Spleen (tissue), 13 donors: ENCODE results near the gene RLIM. TPM values are rescaled to one million over a fixed set of nuclear protein-coding genes. Genes with fewer than 3 reads are reported as not detected.
"Not testable (repeated sequence)": the region's sequence is repeated elsewhere in the genome, so short reads cannot be mapped to it uniquely, and the experiment has no call there.

Experiments
- DNase-seq: peaks from one replicate; pipeline ENCODE4 v3.0.0-alpha.2; 2020
- H3K27ac ChIP-seq, 8 donors: fragments of 200-600 bp; sonication (generic) in 7 of 8; 1 replicate in 4 of 8; 2 replicates in 4 of 8; pipeline versions ENCODE4 v1.5.0 to v1.8.0; 2016 to 2021; ENCODE audit warnings: inconsistent platforms in 4 of 8, mild to moderate bottlenecking in 4 of 8, moderate library complexity in 1 of 8
- H3K27me3 ChIP-seq, 7 donors: fragments of 200-600 bp; sonication (generic) in 6 of 7; replicated peaks in 1 of 7; 1 replicate in 4 of 7; 2 replicates in 3 of 7; pipeline versions ENCODE4 v1.5.0 to v1.8.0; 2016 to 2021; ENCODE audit warnings: inconsistent platforms in 3 of 7, mild to moderate bottlenecking in 1 of 7
- H3K36me3 ChIP-seq, 6 donors: fragments of 200-600 bp; sonication (generic) in 5 of 6; 1 replicate in 4 of 6; 2 replicates in 2 of 6; pipeline versions ENCODE4 v1.5.0 to v1.8.0; 2016 to 2021; ENCODE audit warnings: inconsistent platforms in 2 of 6
- H3K4me1 ChIP-seq, 6 donors: fragments of 200-600 bp; sonication (generic) in 5 of 6; 1 replicate in 3 of 6; 2 replicates in 3 of 6; pipeline versions ENCODE4 v1.5.0 to v1.8.0; 2016 to 2021; ENCODE audit warnings: inconsistent platforms in 3 of 6
- H3K4me3 ChIP-seq, 8 donors: fragments of 200-600 bp; sonication (generic) in 7 of 8; 1 replicate in 4 of 8; 2 replicates in 4 of 8; pipeline versions ENCODE4 v1.5.0 to v1.8.0; 2016 to 2021; ENCODE audit warnings: inconsistent platforms in 4 of 8, mild to moderate bottlenecking in 4 of 8, moderate library complexity in 2 of 8
- H3K9me3 ChIP-seq, 8 donors: fragments of 200-600 bp; sonication (generic) in 7 of 8; 1 replicate in 4 of 8; 2 replicates in 4 of 8; pipeline versions ENCODE4 v1.5.0 to v1.8.0; 2016 to 2021; ENCODE audit warnings: inconsistent platforms in 4 of 8
- CTCF ChIP-seq, 11 experiments: fragments of 200-600 bp in 7 of 11; fragments of 450-650 bp in 4 of 11; sonication (generic) in 4 of 11; IDR thresholded peaks in 8 of 11; conservative IDR thresholded peaks in 3 of 11; 1 replicate in 7 of 11; 2 replicates in 4 of 11; pipeline versions ENCODE4 v1.4.0 to v1.8.0; 2016 to 2021; ENCODE audit warnings: antibody characterized with exemption in 11 of 11, inconsistent platforms in 4 of 11, mild to moderate bottlenecking in 1 of 11
- POLR2A ChIP-seq, 3 donors: fragments of 450-650 bp; IDR thresholded peaks; one replicate each; pipeline ENCODE4 v1.5.1; 2017; ENCODE audit warnings: antibody characterized with exemption in 3 of 3, mild to moderate bottlenecking in 1 of 3
- POLR2AphosphoS5 ChIP-seq, 3 donors: sonication (generic); formaldehyde crosslinking; IDR thresholded peaks; one replicate each; pipeline ENCODE4 v1.5.1; 2017; ENCODE audit warnings: antibody characterized with exemption in 3 of 3
- WGBS, 5 donors: extraction: QIAGEN DNeasy Blood & Tissue Kit in 3 of 5; methylation state at CpG; one replicate each; pipeline versions ENCODE4 v1.1.5 to v1.1.7; 2013 to 2018; 5-methylcytosine and 5-hydroxymethylcytosine counted together
- intact Hi-C: fragments of 100-400 bp; cut with DNase I; formaldehyde crosslinking; loops from one replicate; pipeline ENCODE4 v1.15.0; 2023; ENCODE audit warnings: low total_unique reads
- long read RNA-seq, 2 donors: transcript quantifications; one replicate each; lab custom pipeline, GENCODE V29; 2026
- polyA plus RNA-seq, 3 donors: library from polyadenylated mRNA; stranded (reverse); fragments of 200-250 nt; gene quantifications; one replicate each; pipeline ENCODE4 v1.2.1, GENCODE V29; 2013
- total RNA-seq, 7 donors: library from RNA; depleted of rRNA in 3 of 7; stranded (reverse); fragments of >200 nt in 3 of 7; fragmentation: NEBNext Ultra II Directional in 4 of 7; extraction: Animal tissue kit (Norgen Biotek cat#: 25700) in 4 of 7; gene quantifications; one replicate each; pipeline versions ENCODE4 v1.1.0 to v1.2.1, GENCODE V29; 2016 to 2021
- donor health status: healthy with polysubstance abuse.
- donor health status: DM: no; HTN: no; CAD: no; lungs with moderate emphysema.
- donor health status: DM: no; HTN: no; CAD: no.
- donor health status: Bipolar disorder and iron deficiency.
- donor health status: healthy.
- donor health status: DM: no; HTN: no; CAD: no.
- donor health status: DM: yes; HTN: yes; CAD: no.

RLIM gene
- total RNA-seq (10 to 100 TPM; 34.7 to 45.6 (median 40.9) TPM), polyA plus RNA-seq (1 to 10 TPM; 5.1 to 7.8 (median 5.4) TPM)
- long read RNA-seq, donor 1, full-length matches to known transcripts, result 8 of 8 reads
- long read RNA-seq, donor 1, partial matches to known transcripts, result 0 of 8 reads
- long read RNA-seq, donor 1, other reads (novel, unspliced or antisense), result 0 of 8 reads
- long read RNA-seq, donor 2, full-length matches to known transcripts, result 5 of 5 reads
- long read RNA-seq, donor 2, partial matches to known transcripts, result 0 of 5 reads
- long read RNA-seq, donor 2, other reads (novel, unspliced or antisense), result 0 of 5 reads

GRCh38 chrX:74614093-74614909 is at the start of gene RLIM:
Gene RLIM, minus strand, starts transcription at chrX:74614624. Its CDS starts 18,647 bp downstream, at chrX:74595977.
- Histone ChIP-seq H3K27me3 (no peaks in the 10 kb centered on the region), H3K36me3 (peaks cover 0 to 21% (median 0%) of the 10 kb centered on the region in 6 donors), H3K4me1 (peaks cover 3 to 34% (median 19%) of the 10 kb centered on the region in 6 donors), H3K4me3 (peak within 1 kb of the TSS; percentile 47 to 79 (median 59)), H3K9me3 (no peaks in the 10 kb centered on the region), H3K27ac (peak within 1 kb of the TSS; percentile 89 to 99 (median 98))
- TF ChIP-seq POLR2AphosphoS5 (IDR thresholded peaks at IDR 0.05) (peak; percentile 96), CTCF (IDR thresholded peaks at IDR 0.05 in 8 of 11, conservative IDR thresholded peaks at IDR 0.05 in 3 of 11) (no peak), POLR2A (IDR thresholded peaks at IDR 0.05) (peak in 2 of 3 donors; percentile 49 to 69)
- DNase-seq, result peak; percentile 95
- WGBS, 5 donors, result 0 to 58% (median 1%) methylated on average over 49 to 66 of the region's 66 CpGs
- intact Hi-C loops, result no loop called here

- H3K4me1 ChIP-seq, result no peaks in the 10 kb centered on the region
- peaks cover 0 to 12% (median 0%) of the 10 kb centered on the region in 7 donors for H3K27me3 ChIP-seq
- no peak overlapping the region for H3K27ac ChIP-seq
- DNase-seq, result no peak
- TF ChIP-seq POLR2AphosphoS5 (IDR thresholded peaks at IDR 0.05), result no peak
- no peak for TF ChIP-seq CTCF (IDR thresholded peaks at IDR 0.05 in 8 of 11, conservative IDR thresholded peaks at IDR 0.05 in 3 of 11)
- TF ChIP-seq POLR2A (IDR thresholded peaks at IDR 0.05), result no peak
- H3K4me3 ChIP-seq, result no peak overlapping the region
- H3K36me3 ChIP-seq, result no peaks in the 10 kb centered on the region
- 53 to 100% (median 72%) methylated on average over 1 to 6 of the region's 6 CpGs for WGBS, 5 donors
- peaks cover 0 to 5% (median 0%) of the 10 kb centered on the region in 8 donors for H3K9me3 ChIP-seq
- intact Hi-C loops, result no loop called here
Observed at GRCh38 chrX:74656079-74656745, 41.8 kb upstream of the RLIM start.

- WGBS, 5 donors, result 90 to 96% (median 94%) methylated on average over 2 to 4 of the region's 4 CpGs
- intact Hi-C loops, H3K27ac ChIP-seq, H3K9me3 ChIP-seq, H3K4me3 ChIP-seq, DNase-seq, H3K4me1 ChIP-seq, H3K36me3 ChIP-seq: not testable (repeated sequence)
- H3K27me3 ChIP-seq, result peaks cover 0 to 12% (median 0%) of the 10 kb centered on the region in 7 donors
Observed at GRCh38 chrX:74654953-74655352, 40.5 kb upstream of the RLIM start.

- Histone ChIP-seq H3K4me3 (no peak overlapping the region), H3K27me3 (peaks cover 0 to 26% (median 0%) of the 10 kb centered on the region in 7 donors), H3K4me1 (no peaks in the 10 kb centered on the region), H3K9me3 (no peaks in the 10 kb centered on the region), H3K27ac (no peak overlapping the region), H3K36me3 (no peaks in the 10 kb centered on the region)
- no peak for DNase-seq
- WGBS, 5 donors, result 73 to 94% (median 82%) methylated on average over 9 of the region's 9 CpGs; no CpG with 5 or more reads in 1 of the 5 donors
- intact Hi-C loops, result no loop called here
- TF ChIP-seq POLR2AphosphoS5 (IDR thresholded peaks at IDR 0.05) (no peak), CTCF (IDR thresholded peaks at IDR 0.05 in 8 of 11, conservative IDR thresholded peaks at IDR 0.05 in 3 of 11) (no peak), POLR2A (IDR thresholded peaks at IDR 0.05) (no peak)
Observed at GRCh38 chrX:74636749-74637314, 22.4 kb upstream of the RLIM start.
